ENCODE measurements around the gene MPRIP.

Gene MPRIP

GRCh38 chr17:17110520-17110919, 68.3 kb downstream of the MPRIP start:
- no peak for DNase-seq

- DNase-seq: no peak
These were observed 69.4 kb downstream of the MPRIP start for GRCh38 chr17:17111401-17112393.

DNA sequence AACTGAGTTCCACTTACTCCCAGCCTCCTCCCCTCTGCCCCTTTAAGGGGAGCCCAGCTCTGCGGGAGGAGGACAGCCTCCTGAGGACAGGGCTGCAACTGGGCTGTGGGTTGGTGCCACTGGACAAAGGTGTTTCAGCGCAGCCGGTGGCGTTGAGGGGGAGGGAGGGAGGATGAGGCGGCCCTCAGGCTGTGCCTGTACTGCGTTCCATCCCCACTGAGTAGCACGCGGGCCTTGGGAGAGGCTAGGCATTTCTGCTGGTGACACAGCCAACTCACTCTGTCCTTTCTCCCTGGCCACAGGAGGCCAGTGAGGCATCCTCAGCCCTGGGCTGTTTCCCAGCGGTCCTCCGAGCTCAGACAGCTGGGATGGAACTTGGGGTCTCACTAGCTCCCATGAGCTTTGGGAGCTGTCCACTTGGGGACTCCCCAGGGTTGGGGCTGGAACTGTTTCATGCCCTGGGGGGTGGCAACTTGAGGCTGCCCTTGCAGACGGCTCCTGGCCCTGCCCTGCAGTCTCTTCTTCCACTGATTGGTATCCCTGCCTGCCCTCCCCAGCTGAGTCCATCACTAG, 70.5 kb downstream of the MPRIP start:
- DNase-seq: no peak

DNA sequence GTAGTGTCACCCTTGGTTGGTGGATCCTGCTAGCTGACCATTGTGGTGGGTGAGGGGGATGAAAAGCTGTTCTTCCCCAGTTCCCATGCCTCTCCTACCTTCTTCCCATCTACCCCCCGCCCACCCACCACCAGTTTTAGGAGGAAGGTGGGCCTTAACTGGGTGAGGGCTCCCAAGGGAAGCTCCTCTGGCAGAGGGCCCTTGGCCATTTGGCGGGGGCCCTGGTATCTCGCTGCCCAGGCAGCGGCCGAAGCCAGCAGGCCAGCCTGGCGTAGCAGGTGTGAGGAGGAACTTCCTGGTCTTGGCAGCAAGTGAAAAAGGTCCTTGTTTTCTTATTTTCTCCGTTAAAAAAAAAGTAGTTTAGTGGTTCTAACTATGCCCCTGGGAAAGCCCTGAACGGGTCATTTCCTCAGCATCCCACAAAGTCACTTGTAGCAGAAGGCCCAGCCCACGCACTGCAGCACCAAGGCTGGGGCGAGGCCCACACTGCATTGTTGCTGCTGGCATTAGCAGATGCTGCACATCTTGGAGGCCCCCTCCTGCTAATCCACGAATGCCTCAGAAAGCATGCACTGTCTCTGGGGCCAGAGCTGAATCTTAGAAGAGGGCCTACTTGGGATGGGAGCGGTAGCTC, 72.5 kb downstream of the MPRIP start:
- DNase-seq: no peak

- DNase-seq: no peak
These were observed 73.4 kb downstream of the MPRIP start for GRCh38 chr17:17115620-17116019.

DNA sequence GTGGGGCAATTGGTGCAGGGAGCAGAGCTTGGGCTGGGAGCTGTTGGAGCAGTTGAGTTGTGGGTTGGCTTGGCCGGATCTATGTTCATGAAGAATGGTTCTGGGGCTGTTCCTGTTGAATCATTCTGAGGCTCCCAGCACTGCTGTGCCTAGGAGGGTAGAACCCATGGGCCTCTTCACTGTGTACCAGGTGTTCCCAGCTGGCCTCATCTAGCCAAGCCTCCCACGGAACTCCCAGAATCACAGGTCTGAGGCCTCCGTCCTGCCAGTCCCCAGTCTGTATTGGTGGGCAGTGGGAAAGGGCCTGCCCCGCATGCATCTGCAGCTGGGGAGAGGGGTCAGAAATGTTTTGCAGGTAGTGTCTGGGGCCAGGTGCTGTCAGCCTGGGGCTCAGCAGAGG, 74.1 kb downstream of the MPRIP start:
- no peak for DNase-seq

- DNase-seq: no peak
These were observed 75.7 kb downstream of the MPRIP start for GRCh38 chr17:17117923-17118322.

GRCh38 chr17:17118399-17118798, 76.1 kb downstream of the MPRIP start:
- DNase-seq: no peak

- DNase-seq: no peak
These were observed 76.8 kb downstream of the MPRIP start for GRCh38 chr17:17119106-17119505.

DNA sequence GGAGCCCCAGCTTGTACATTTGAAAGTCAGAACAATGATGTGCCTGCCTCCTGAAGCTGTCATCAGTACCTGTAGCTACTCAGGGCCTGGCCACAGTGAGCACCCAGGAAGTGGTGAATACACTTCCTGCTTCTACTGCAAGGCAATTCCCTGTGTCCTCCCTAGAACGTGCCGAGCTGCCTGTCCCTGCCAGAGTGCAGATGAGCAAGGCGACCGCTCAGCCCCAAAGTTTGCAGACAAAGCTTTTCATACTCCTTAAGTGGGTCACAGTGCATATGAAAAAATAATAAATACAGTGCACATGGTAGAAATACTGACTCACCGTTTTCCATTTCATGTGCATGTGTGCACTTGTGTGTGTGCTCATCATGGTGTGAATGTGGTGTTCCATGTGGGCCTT, 77.3 kb downstream of the MPRIP start:
- no peak for DNase-seq

- DNase-seq: no peak
These were observed 78.0 kb downstream of the MPRIP start for GRCh38 chr17:17120294-17120693.

GRCh38 chr17:17120701-17121100, 78.4 kb downstream of the MPRIP start:
- no peak for DNase-seq

GRCh38 chr17:17121162-17121561, 78.9 kb downstream of the MPRIP start:
- no peak for DNase-seq

DNA sequence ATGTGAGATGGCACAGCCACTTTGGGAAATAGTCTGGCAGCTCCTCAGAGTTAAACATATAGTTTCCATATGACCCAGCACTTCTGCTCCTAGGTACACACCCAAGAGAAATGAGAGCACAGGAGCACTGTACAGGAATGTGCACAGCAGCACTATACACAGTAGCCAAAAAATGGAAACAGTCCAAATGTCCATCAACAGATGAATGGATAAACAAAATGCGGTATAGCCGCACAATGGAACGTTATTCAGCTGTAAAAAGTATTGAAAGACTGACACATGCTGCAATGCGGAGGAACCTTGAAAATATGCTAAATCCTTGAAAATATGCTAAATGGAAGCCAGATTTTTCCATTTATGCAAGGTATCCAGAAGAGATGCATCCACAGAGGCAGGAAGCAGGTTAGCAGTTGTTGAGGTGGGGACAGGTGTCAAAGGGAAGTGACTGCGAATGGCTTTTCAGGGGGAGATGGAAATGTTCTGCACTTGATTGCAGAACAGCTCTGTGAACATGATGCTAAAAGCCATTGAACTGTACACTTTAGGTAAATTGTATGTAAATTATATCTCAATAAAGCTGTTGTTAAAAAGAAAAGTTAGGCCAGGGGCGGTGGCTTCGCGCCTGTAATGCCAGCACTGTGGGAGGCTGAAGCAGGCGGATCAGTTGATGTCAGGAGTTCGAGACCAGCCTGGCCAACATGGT, 80.7 kb downstream of the MPRIP start:
- DNase-seq: no peak

- DNase-seq: no peak
These were observed 82.1 kb downstream of the MPRIP start for GRCh38 chr17:17124341-17124740.

DNA sequence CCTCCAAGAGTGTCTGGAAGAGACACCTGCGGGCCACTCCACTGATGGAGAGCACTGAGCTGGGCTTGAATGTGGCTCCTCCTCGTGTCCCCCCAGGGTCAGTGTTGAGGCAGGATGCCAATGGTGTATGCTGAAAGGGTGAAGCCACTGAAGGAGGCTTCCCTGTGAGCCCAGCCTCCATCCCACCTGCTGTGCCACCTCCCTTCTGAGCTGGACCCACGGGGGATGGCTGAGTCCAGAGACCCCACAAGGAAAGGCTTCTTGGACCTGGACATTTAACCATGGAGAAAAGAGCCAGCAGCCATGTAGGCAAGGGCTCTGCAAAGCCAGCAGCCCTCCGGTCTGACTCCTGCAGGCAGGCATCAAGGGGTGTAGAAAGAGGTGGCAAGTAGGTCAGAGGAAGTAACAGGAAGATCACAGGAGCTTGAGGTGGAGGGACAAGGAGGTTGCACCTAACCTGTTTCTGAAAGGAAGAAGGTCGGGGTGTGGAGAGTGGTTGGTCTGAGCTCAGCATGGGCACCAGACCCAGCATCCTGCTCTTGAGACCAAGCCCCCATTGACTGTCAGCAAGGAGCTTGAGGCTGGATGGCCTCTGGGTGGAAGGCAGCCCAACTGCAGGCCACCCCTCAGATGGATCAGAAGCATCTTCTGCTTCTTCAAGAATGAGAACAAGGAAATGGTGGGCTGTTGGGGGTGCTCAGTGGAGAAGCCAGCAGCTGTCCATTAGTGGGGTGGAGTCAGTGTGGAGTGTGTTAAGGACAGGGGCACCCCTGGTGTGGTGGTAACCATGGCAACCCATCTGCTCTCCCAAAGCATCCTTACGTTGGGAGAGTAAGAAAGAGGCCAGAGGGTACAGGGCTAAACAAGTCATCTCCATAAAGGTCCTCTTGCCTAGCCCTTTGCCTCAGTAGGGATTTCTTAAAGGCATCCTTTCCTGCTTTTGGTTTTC, 83.2 kb downstream of the MPRIP start:
- no peak for DNase-seq

GRCh38 chr17:17126131-17127110, 84.2 kb downstream of the MPRIP start:
- DNase-seq: no peak

DNA sequence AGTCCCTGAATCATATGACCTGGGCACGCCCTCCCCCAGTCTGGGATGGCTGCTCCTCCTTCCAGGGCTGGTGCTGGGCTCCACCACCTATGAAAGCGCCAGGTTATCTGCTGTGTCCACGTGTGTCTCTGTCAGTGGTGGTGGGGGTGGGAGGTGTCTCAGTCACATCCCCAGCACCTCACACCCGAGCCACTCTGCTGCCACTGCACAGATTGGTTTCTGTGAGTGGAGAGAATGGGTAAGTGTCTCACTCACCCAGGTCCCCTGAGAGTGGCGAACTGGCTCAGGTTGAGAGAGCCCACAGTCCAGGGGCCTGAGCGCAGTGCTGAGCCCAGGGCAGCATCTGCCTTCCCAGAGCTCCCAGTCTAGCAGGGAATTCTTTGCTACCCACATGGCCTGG, 84.9 kb downstream of the MPRIP start:
- no peak for DNase-seq

DNA sequence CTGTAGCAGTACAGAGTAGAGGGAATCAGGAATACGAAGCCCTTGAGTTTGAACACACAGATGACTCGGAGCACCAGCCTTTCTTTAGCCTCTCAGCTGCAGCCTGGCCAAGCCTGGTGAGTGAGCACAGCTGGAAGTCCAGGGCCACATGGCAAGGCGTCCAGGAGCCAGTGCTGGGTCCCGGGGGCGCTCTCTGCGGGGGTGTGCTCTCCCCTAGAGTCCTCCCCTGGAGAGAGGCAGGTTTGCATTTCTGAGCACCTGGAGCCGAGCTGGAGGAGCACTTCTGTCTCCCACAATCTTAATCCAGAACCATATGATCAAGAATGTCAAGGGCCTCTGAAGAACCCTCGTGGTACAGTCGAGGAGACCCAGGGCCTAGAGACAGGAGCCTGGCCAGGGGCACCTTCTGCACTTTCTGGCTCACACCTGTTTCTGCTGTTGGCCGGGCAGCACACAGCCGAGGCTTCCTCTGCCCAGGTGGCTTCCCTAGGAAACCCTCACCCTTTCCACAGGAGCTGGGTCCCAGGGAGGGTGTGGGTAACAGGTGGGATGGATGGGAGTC, 85.6 kb downstream of the MPRIP start:
- DNase-seq: no peak

All from right kidney (tissue), 1 donor.